PC-9 (cell line): ENCODE data around the gene C2orf68. TPM values are rescaled to one million over a fixed set of nuclear protein-coding genes. Genes with fewer than 3 reads are reported as not detected.
"Not testable (repeated sequence)": the region's sequence is repeated elsewhere in the genome, so short reads cannot be mapped to it uniquely, and the experiment has no call there.

Experiments used
- BruUV-seq: library from RNA; stranded (reverse); fragments of 400-500 nt; replicated peaks from 2 replicates; lab custom pipeline; 2021; lab: Mats Ljungman, UMichigan
- CTCF ChIA-PET: fragments of 300-600 bp; sonication (Branson Sonifier 250); formaldehyde crosslinking; loops from one replicate; lab custom pipeline; 2022; ENCODE audit warnings: antibody characterized with exemption; lab: Charles Lee
- POLR2A ChIA-PET: fragments of 300-600 bp; sonication (Branson Sonifier 250); formaldehyde crosslinking; loops from one replicate; lab custom pipeline; 2022; ENCODE audit warnings: antibody characterized with exemption; ENCODE audit not compliant: unreplicated experiment; lab: Charles Lee
- DNase-seq, 2 experiments: peaks; one replicate each; pipeline versions ENCODE4 v3.0.0 to v3.0.0-alpha.2; 2015 to 2022; ENCODE audit warnings: mixed read lengths in 1 of 2
- H2AFZ ChIP-seq: fragments of 200-600 bp; sonication (generic); 2 replicates; pipeline ENCODE4 v1.8.1; 2017; ENCODE audit warnings: antibody characterized with exemption
- H3F3A ChIP-seq: fragments of 200-600 bp; sonication (generic); 2 replicates; pipeline ENCODE4 v1.8.1; 2017; ENCODE audit warnings: antibody characterized with exemption, mild to moderate bottlenecking, low read depth; ENCODE audit not compliant: insufficient read depth
- H3K27ac ChIP-seq: fragments of 200-600 bp; sonication (generic); 2 replicates; pipeline ENCODE4 v1.6.1; 2016; ENCODE audit warnings: mixed run types
- H3K27me3 ChIP-seq: fragments of 200-600 bp; sonication (generic); 2 replicates; pipeline ENCODE4 v1.6.1; 2016; ENCODE audit warnings: low read depth, mixed run types; ENCODE audit not compliant: insufficient read depth
- H3K36me3 ChIP-seq: fragments of 200-600 bp; sonication (generic); 2 replicates; pipeline ENCODE4 v1.6.1; 2016; ENCODE audit warnings: low read depth, mixed run types
- H3K4me1 ChIP-seq: fragments of 200-600 bp; sonication (generic); replicated peaks from 2 replicates; pipeline ENCODE4 v1.6.1; 2016; ENCODE audit warnings: mixed run types; ENCODE audit not compliant: insufficient read depth
- H3K4me2 ChIP-seq: fragments of 200-600 bp; sonication (generic); 2 replicates; pipeline ENCODE4 v1.6.1; 2017; ENCODE audit warnings: mixed run types
- H3K4me3 ChIP-seq: fragments of 200-600 bp; sonication (generic); 2 replicates; pipeline ENCODE4 v1.6.1; 2016; ENCODE audit warnings: mixed run types
- H3K79me2 ChIP-seq: fragments of 200-600 bp; sonication (generic); 2 replicates; pipeline ENCODE4 v1.6.1; 2017; ENCODE audit warnings: low read depth, mixed run types
- H3K9me2 ChIP-seq: fragments of 200-600 bp; sonication (generic); 2 replicates; pipeline ENCODE4 v1.8.1; 2017; ENCODE audit warnings: mild to moderate bottlenecking; ENCODE audit not compliant: insufficient read depth
- H3K9me3 ChIP-seq: fragments of 200-600 bp; sonication (generic); 2 replicates; pipeline ENCODE4 v1.8.1; 2016; ENCODE audit warnings: low read depth; ENCODE audit not compliant: insufficient read depth
- H4K20me1 ChIP-seq: fragments of 200-600 bp; sonication (generic); 2 replicates; pipeline ENCODE4 v1.8.1; 2017; ENCODE audit not compliant: insufficient read depth
- EZH2 ChIP-seq: fragments of 200-600 bp; sonication (generic); IDR thresholded peaks from 2 replicates; pipeline ENCODE4 v1.8.0; 2017; ENCODE audit warnings: antibody characterized with exemption, low read depth
- intact Hi-C: fragments of 100-400 bp; cut with micrococcal nuclease; formaldehyde crosslinking; loops from one replicate; pipeline ENCODE4 v1.10.0; 2022; ENCODE audit not compliant: unreplicated experiment
- total RNA-seq: library from RNA; stranded (reverse); gene quantifications from 2 replicates; pipeline ENCODE4 v1.2.3, GENCODE V29; 2021
- TF ChIP-seq, protein P1 (sequence below): fragments of 200-600 bp; sonication (generic); conservative IDR thresholded peaks from 2 replicates; pipeline ENCODE4 v1.6.1; 2017; ENCODE audit warnings: mixed run types, antibody characterized with exemption, mild to moderate bottlenecking, moderate library complexity

Gene C2orf68
- total RNA-seq, 1 experiment from 2014 or later, result 48.6 TPM

DNA sequence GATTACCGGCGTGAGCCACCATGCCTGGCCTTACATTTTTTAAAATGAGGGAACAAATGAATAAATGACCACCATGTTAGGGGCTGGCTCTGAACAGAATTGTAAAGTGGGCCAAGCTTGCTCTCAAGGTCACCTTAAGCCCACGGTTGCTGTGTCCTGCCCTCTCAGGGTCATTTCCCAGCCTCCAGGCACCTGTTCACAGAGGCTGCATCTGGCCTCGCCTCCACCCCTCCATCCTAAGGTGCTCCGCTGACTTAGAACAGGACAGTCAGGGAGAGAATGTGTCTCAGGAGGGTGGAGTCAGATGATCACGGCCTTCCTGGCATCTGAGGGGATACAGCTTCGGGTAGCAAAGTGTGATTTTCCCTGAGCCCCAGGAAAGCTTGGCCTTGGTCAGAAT, 48.9 kb upstream of the C2orf68 start:
- BruUV-seq, result no TSS peak
- intact Hi-C loops, result no loop called here
- no peaks in the 10 kb centered on the region for H3K9me2 ChIP-seq
- no peaks in the 10 kb centered on the region for H3K36me3 ChIP-seq
- no peak overlapping the region for H3K4me2 ChIP-seq
- POLR2A ChIA-PET, result no interaction called here
- no peaks in the 10 kb centered on the region for H4K20me1 ChIP-seq
- TF ChIP-seq, protein P1, sequence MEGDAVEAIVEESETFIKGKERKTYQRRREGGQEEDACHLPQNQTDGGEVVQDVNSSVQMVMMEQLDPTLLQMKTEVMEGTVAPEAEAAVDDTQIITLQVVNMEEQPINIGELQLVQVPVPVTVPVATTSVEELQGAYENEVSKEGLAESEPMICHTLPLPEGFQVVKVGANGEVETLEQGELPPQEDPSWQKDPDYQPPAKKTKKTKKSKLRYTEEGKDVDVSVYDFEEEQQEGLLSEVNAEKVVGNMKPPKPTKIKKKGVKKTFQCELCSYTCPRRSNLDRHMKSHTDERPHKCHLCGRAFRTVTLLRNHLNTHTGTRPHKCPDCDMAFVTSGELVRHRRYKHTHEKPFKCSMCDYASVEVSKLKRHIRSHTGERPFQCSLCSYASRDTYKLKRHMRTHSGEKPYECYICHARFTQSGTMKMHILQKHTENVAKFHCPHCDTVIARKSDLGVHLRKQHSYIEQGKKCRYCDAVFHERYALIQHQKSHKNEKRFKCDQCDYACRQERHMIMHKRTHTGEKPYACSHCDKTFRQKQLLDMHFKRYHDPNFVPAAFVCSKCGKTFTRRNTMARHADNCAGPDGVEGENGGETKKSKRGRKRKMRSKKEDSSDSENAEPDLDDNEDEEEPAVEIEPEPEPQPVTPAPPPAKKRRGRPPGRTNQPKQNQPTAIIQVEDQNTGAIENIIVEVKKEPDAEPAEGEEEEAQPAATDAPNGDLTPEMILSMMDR, result no peak
- no peak for TF ChIP-seq EZH2
- no peak overlapping the region for H3K4me3 ChIP-seq
- H3K9me3 ChIP-seq, result no peaks in the 10 kb centered on the region
- H2AFZ ChIP-seq, result no peak overlapping the region
- H3F3A ChIP-seq, result peaks cover 4% of the 10 kb centered on the region; the same call in 1 of the 2 replicates
- no peaks in the 10 kb centered on the region for H3K79me2 ChIP-seq
- H3K27ac ChIP-seq, result no peak overlapping the region
- H3K27me3 ChIP-seq, result no peaks in the 10 kb centered on the region
- peaks cover 11% of the 10 kb centered on the region; the same call in 1 of the 2 replicates for H3K4me1 ChIP-seq
- no peak for DNase-seq
- CTCF ChIA-PET, result no interaction called here

DNA sequence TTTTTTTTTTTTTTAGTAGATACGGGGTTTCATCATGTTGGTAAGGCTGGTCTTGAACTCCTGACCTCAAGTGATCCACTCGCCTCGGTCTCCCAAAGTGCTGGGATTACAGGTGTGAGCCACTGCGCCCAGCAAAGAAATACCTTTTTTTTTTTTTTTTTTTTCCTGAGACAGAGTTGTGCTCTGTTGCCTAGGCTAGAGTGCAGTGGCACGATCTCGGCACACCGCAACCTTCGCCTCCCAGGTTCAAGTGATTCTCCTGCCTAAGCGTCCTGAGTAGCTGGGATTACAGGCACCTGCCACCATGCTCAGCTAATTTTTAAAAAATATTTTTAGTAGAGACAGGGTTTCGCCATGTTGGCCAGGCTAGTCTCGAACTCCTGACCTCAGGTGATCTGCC, 48.4 kb upstream of the C2orf68 start:
- POLR2A ChIA-PET, H3K4me2 ChIP-seq, H3K27me3 ChIP-seq, H3F3A ChIP-seq, H4K20me1 ChIP-seq, H3K9me2 ChIP-seq, intact Hi-C loops, H2AFZ ChIP-seq, H3K27ac ChIP-seq, BruUV-seq, H3K36me3 ChIP-seq, H3K79me2 ChIP-seq, H3K4me3 ChIP-seq, H3K9me3 ChIP-seq, DNase-seq: not testable (repeated sequence)
- H3K4me1 ChIP-seq, result peaks cover 11% of the 10 kb centered on the region; the same call in 1 of the 2 replicates
- CTCF ChIA-PET, result interaction anchor here (0.6 kb wide), 1 partner anchor 14 kb away, joined by 3 read pairs; no protein-coding TSS in a partner anchor

DNA sequence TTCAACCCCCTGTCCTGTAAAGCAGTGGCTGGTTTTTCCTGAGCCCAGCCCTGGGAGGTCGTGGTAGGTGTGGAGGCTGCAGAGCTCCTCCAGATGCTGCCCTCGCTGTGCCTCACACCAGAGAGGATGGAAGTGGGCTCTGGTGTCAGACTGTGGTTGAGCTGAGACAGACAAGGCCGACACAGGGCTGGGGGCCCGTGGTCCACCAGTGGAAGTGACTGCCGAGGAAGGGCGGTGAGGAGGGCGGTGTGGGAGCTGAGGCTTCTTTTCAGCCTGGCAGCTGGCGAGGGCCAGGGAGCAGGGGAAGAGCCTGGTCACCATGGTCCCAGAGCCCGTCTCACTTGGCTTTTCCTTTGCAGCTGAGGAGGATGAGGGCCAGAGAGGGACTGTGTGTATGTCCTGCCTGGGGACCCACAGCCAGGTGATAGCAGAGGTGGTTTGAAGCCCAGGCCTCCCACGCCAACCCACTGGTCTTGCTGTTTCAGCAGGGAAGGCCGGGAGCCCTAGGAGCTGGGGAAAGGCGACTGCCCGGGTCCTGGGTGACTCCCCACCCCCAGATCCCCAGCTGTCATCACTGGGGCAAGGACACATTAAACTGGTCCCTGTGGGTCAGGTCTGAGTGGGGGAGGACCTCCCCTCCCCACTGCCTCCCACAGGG, 47.6 kb upstream of the C2orf68 start:
- Histone ChIP-seq H2AFZ (no peak overlapping the region), H3K9me3 (no peaks in the 10 kb centered on the region), H3K27ac (no peak overlapping the region), H3K4me3 (no peak overlapping the region), H3K4me2 (no peak overlapping the region), H3K4me1 (peaks cover 11% of the 10 kb centered on the region; the same call in 1 of the 2 replicates), H3K27me3 (no peaks in the 10 kb centered on the region), H3K36me3 (no peaks in the 10 kb centered on the region), H3K9me2 (no peaks in the 10 kb centered on the region), H4K20me1 (no peaks in the 10 kb centered on the region), H3F3A (peaks cover 5% of the 10 kb centered on the region; the same call in 1 of the 2 replicates), H3K79me2 (no peaks in the 10 kb centered on the region)
- no TSS peak for BruUV-seq
- POLR2A ChIA-PET, result interaction anchor here (0.6 kb wide), 1 partner anchor 115 kb away, joined by 10 read pairs; no protein-coding TSS in a partner anchor
- no peak for TF ChIP-seq EZH2
- TF ChIP-seq, protein P1, result no peak
- CTCF ChIA-PET, result no interaction called here
- intact Hi-C loops, result no loop called here
- DNase-seq, result no peak

DNA sequence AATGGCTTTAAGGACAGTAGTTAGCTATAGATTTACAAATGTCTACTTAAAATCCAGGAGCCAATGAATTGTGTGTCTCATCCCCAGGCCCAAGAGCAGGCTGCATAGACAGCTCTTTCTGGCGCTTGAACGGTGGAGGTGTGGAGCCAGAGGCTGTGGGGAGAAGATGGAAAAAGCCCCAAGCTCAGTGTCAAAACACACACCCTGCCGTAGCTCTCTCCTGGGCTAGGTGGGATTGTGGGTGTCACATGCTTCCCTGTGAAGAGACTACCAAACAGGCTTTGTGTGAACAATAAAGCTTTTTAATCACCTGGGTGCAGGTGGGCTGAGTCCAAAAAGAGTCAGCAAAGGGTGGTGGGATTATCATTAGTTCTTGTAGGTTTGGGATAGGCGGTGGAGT, 45.5 kb upstream of the C2orf68 start:
- POLR2A ChIA-PET, result not testable (repeated sequence)

More for the DNA sequence above, 45.5 kb upstream of the C2orf68 start:
- BruUV-seq, DNase-seq, CTCF ChIA-PET, H4K20me1 ChIP-seq, H3K4me3 ChIP-seq, H3K4me2 ChIP-seq, H3K27ac ChIP-seq, H3K4me1 ChIP-seq, H3K9me3 ChIP-seq, H3K9me2 ChIP-seq, H3K36me3 ChIP-seq, H3K27me3 ChIP-seq, H2AFZ ChIP-seq, H3K79me2 ChIP-seq, intact Hi-C loops: not testable (repeated sequence)
- H3F3A ChIP-seq, result peaks cover 18% of the 10 kb centered on the region; the same call in 1 of the 2 replicates
